Measurements from ENCODE around the gene PCSK6.
"Not testable (repeated sequence)": the region's sequence is repeated elsewhere in the genome, so short reads cannot be mapped to it uniquely, and the experiment has no call there.

Gene PCSK6

DNA sequence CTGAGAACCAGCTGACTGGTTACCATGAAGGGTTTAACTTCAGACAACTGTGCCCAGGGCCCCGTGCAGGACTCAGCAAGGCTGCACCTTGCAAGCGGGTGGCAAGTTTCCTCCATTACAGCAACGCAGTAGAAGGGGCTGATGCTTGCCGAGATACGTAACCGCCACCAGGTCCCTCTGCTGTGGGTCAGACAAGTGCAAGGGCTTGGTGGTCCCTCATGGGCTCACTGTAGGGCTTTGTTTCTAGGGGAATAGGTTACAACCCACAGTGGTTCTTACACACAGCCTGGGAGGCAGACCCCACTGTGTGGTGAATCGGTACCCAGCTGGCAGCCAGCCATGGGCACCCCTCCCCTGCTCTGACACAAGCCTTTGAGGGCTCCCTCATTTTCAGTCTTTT, 179.0 kb downstream of the PCSK6 start:
- no peak for DNase-seq (ENCODE audit: low read depth, low spot score)

DNA sequence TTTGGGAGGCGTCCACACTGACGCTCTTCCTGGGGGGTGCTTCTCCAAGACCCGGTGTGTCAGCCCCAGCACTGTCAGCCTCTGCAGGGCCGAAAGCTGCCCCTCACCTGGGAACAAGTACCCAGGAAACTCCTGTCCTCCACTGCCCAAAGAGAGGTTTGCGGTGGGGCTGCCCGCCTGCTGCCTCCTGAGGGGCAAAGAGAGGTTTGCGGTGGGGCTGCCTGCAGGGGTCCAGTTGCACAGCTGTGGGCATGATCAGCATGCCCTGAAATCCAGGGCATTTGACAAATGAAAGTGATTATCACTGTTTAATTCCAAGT, 179.4 kb downstream of the PCSK6 start:
- DNase-seq (ENCODE audit: low read depth, low spot score), result no peak

DNA sequence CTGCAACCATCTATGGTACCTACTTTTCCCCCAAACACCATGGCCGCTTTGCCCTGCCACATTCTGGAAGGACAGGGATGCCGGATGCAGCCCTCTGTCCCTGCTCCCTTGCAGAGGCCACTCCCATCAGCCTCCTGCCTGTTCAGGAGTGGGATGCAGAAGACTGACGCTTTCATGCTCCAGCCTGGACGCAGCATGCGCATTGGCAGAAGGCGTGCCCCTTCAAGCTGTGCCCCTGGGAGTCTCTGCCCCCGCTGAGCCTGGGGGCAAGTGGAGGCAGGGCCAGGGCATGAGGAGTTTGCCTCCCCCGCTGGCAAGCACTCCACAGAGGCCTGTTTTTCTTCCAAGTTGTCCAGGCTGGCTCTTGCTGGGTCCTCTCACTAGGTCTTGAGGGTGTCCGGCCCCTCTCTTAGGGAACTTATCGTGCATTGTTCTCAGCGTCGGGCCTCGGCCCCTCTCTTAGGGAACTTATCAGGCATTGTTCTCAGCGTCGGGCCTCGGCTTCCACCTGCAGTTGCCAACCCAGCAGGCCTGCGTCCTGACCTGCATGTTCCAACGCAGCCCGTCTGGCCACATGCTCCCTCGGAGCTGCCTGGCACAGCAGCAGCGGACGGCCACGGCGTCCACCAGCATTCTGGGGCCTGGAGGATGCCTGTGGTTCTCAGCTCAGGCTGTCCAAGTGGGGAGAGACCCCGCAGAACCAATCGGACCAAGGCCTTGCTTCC, 179.9 kb downstream of the PCSK6 start:
- DNase-seq (ENCODE audit: low read depth, low spot score), result no peak

DNA sequence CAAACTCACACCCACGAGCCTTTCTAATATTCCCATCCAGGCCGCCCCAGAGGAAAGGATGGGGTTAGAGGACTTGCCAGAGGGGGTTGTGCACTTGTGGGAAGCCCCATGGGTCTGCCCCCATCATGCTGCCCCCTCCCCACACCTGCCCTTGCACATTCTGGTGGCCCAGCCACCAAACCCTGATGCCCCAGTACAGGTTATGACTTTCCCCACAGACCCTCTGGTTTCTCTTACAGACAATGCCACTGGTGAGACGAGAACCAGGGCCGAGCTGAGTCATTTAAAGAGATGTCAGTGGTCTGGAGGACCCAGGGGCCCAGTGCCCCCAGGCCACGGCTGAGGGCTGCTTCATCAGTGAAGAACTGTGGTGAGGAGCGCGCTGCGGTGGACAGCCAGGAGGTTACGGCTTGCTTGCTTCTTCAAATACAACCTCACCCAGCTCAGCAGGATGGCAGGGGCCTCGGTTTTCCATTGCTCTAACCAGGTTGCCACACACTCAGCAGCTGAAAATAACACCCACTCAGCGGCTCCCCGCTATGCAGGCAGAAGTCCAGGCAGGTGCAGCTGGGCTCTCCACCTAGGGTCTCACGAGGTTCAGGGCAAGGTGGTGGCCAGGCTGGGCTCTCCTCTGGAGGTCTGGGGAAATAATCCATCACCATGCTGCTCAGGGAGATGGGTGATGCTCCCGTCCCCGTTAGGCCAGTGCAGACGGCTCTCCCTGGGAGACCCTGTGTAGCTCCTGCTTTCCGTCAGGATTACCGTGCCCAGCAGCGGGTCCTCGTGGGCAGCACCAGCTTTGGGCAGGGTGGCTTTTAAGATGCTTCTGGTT, 180.7 kb downstream of the PCSK6 start:
- DNase-seq (ENCODE audit: low read depth, low spot score), result no peak

DNA sequence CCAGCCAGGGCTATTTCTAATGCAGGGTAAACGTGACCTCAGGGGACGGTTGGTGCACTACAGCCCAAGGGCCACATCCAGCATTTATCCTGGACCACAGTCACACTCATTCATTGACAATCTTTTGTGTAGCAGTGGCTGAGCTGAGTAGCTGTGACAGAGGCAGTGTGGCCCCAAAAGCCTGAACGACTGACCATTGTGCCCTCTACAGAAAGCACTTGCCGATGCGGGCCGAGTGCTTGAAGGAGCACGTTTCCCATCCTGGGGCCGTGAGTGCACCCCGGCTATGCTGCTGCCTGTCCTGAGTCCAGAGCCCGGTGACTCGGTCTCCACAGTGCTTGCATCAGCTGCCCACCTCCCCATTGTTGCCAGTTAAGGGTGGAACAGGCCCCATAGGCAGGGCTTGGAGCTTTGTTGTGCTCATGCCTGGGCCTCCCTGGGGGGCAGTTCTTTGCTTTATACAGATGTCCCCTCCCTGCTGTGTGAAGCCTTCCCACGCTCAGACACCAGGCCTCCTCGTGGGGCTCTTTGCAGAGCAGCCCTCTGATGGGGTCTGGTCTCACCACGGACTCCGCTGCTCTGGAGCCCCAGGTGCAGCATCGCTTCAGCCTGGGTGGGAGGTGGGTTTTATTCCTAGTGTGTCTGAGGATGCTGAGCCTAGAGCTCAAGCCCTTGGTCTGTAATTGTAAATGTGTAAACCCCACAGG, 181.5 kb downstream of the PCSK6 start:
- DNase-seq (ENCODE audit: low read depth, low spot score), result no peak

DNA sequence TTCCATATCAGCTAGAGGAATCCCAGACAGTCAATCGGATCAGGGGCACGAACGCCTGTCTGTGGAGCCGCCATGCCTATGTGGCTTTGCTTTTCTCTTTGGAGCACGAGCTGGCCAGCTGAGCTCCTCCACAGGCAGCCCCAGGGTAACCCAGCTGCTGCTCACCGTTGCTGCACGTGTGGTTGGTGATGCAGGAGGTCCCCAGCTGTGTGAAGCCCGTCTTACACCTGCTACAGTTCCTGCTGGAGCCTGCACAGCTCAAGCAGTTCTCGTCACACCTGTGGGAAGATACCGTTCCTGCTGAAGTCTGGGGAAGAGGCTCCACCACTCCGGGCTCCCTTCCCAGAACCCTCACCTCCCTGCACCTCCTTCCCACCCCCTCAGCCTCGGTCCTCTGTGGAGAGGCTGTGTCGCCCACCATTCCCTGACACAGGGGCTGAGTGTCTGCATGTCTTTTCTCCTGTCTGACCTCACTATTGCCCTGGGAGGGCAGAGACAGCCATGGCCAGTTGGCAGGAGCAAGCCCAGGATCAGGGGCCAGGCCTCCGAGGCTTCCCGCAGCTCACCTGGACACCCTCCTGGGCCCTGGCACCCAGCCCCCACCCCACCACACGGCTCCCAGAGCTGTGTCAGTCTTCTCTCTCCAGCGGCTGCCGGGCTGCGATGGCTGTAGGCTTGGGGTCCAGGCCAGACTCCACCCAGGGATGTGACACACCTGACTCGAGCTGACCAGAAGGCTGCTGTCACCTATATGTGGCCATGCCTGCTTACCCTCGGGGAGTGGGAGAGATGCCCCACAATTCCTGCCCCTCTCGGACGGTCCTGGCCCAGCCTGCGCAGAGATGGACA, 182.2 kb downstream of the PCSK6 start:
- DNase-seq (ENCODE audit: low read depth, low spot score), result no peak

DNA sequence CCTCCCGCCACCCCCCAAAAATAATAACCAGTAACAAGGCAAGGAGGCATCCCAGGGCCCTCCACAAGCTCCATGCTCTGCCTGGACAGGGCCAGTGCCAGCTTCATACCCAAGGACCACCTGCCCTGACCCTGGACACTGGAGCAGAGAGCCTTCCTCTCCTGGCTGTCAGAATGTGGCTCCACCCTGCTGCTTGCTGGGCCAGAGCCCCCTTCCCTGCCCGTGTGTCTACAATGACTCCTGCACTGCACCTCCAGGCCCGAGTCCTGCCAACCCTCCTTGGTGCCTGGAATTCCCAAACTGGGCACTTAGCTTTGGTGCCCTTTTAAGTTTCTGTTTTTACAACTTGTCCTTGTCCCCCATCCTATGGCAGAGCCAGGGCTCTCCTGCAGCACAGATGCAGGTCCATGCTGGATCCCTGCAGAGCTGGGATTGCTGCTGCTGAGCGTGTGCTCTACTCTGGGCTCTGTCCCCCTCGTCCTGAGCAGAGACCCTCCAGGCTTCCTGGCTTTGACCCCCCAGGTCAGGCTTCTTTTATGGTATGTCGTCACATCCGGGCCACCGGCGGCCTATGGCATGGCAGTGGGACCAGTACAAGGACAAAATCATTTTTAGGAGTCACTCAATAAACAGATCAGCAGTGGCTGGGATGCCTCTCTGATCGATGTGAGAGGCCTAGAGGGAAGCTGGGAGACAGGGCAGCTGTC, 183.0 kb downstream of the PCSK6 start:
- no peak for DNase-seq (ENCODE audit: low read depth, low spot score)

DNA sequence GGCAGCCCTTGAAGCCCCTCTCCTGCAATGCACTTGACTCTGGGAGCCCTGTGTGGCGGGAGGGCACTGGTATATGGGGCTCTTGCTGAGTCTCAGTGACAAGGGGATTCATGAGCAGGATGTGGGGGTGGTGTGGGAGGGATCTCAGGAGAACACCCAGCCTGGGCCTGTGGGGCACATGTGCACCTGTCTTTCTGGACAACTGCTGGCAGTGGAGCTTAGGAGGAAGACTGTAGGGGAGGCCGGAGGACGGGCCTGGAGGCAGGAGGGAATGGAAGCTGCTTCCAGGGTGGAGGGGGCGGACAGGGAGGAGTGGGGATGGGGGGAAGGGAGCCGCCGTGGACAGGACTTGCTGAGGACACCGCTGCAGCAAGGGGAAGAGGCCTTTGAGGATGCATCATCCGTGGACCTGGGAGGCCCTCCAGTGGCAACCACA, 183.7 kb downstream of the PCSK6 start:
- DNase-seq (ENCODE audit: low read depth, low spot score), result no peak

DNA sequence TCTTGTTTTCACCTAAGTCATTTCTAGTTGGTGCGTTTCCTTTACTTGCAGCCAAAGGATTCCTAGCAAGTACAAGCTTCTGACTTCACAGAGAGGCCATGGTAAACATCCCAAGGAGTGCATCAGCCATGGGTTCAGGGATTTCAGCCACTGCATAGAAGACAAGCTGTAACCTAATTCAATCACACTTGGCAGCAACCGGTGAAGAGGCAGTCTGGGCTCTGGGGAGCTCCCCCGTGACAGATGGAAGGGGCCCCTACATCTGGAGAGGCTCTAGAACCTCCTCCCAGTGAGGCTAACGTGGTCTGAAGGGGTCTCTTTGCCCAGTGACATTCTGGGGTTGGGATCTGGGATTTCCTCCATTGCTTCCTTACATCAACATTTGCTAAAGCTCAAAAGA, 186.1 kb downstream of the PCSK6 start:
- no peak for DNase-seq (ENCODE audit: low read depth, low spot score)

DNA sequence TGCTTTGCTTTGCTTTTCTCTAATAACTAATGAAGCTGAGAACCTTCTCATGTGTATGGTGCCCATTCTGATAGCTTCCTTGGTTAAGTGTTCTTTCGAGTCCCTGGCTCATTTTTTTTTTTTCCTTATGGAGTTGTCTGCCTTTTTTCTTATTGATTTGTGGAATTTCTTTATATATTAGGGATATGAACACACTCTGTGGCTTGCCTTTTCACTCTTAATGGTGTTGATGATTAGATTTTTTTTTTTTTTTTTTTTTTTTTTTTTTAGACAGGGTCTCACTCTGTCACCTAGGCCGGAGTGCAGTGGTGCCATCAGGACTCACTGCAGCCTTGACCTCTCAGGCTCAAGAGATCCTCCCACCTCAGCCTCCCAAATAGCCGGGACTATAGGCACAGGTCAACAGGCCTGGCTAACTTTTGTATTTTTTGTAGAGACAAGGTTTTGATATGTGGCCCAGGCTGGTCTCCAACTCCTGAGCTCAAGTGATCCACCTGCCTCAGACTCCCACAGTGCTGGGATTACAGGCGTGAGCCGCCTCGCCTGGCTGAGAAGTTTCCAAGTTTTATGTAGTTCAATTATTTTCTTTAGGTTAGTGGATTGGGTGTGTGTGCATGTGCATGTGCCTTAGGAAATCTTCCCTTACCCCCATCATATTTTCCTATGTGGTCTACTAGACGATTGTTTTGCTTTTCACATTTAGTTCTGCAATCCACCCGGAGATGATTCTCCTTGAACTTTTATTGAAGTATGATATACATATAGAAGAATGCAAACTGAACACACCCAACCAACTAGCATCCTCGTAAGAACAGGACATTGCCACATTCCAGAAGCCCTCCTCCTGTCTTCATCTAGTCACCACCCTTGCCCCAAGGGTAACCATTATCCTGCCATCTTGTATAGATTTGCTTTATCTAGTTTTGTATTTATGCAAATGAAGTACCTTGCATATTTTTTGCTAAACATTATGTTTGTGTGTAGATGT, 192.8 kb downstream of the PCSK6 start:
- no peak for DNase-seq (ENCODE audit: low read depth, low spot score)

DNA sequence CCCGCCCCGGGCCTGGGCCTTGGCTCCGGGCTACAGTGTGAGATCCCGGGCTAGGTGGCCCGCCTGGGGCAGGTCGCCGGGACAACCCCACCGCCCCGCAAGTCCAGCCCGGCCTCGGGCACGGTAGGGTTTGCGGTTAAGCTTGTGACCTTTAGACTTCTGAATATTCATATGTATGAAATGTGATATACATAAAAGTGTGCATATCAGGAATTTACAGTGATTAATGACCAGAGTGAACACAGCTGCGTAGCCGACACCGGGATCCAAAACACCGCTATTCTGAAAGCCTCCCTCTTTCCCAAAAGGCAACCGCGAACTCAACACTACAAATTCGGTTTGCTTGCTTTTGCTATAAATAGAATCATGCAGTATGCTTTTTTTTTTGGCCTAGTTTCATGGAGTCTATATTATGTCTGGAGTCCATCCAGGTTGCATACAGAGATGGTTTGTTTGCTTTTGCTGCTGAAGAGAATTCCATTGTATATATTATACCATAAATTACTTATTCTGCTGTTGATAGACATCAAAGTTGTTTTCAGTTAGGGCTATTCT, 193.8 kb downstream of the PCSK6 start:
- DNase-seq (ENCODE audit: low read depth, low spot score), result no peak

DNA sequence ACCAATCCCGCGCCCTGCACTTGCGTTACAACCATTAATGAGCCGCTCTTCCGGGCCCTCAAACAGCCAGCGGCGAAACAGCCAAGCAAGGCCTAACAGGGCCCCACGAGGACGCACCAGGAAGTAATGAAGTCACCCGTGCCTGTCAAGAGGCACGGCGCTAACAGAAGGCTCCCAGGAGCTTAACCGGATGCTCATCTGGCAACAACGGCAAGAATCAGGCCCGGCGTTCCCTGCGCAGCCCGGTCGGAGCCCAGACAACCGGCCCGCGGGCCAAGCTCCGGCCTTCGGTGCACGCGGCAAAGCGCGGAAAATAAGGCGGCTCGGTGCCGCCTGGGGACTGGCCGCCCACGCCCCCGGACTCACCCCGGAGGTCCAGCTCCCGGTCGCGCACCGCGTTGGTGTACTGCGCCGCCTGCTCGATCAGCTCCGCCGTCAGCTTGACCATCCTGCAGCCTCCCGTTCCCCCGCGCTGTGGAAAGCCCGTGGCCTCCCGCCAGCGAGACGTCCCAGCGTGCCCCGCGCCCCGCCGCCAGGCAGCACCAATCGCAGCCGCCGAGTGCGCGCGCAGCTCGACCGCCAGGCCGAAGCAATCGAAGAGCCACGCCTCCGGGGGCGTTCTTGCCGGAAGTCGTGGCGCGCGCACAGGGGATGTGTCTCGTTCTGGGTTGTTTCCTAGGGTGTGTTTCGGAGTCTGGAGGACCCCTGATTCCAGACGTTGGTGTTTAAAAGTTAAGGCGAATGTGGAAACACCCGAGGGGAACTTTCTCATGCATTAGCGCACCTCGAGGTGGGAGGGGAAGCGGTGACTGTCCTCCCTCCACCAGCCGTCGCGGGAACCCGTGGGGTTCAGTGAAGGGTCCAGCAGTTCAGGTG, 194.5 kb downstream of the PCSK6 start, which contains the start of gene SNRPA1:
Gene SNRPA1, minus strand, starts transcription at position 518 of the 876 bp plus-strand sequence. Its CDS starts 70 bp downstream, at position 448.
- peak; percentile 99 for DNase-seq (ENCODE audit: low read depth, low spot score)

DNA sequence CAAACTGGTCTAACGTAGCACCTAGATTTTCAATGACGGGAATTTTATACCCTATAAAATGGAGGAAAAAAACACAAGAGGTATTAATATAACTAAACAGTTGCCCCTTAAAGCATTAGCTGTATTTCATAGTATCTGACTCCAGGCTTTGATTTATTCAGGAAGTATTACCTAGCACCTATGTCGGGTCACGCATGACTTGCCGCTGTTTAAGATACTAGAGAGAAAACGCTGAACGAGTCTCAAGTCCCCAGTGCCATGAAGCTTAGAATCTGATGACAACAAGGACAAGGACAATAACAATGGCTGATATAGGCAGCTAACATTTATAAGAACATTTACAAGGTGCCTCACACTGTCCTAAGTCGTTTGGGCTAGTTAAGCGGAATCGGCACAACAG, 196.4 kb downstream of the PCSK6 start:
- no peak for DNase-seq (ENCODE audit: low read depth, low spot score)

DNA sequence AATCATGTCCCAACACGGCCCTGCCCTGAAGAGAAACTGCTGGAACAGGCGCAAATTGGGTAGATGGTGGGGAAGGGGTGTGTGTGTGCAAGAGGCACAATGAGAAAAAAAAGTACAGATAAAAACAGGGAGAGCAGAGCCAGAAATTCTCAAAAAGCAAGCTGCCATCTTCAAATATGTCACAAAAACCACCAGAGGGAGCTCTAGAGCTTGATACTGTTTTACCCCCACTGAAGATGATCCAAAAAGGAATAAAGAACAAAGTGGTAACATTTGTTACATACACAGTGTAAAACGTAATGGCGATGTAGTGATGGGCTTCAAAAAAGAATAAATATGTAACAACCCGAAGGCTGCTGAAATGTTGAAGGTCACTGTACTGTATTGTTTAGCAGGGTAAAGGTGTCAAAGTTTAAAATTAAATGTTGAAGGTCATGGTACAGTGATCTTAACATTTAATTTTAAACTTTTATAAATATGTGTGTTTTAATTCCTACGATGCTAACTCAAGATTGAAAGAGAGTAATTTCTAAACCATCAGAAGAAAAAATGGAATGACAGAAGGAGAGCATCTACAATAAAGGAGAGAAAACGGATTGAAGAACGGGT, 200.5 kb downstream of the PCSK6 start:
- DNase-seq (ENCODE audit: low read depth, low spot score), result peak; percentile 38

DNA sequence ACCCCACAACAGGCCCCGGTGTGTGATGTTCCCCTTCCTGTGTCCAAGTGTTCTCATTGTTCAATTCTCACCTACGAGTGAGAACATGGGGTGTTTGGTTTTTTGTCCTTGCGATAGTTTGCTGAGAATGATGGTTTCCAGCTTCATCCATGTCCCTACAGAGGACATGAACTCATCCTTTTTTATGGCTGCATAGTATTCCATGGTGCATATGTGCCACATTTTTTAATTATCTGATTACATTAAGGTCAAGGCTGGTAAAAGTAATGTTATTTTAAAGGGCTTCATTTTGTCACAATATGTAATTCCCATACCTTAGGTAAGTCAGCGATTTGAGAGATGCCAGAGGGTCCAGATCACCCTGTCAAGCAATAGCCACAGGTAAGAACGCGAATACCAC, 202.2 kb downstream of the PCSK6 start:
- DNase-seq (ENCODE audit: low read depth, low spot score), result not testable (repeated sequence)

DNA sequence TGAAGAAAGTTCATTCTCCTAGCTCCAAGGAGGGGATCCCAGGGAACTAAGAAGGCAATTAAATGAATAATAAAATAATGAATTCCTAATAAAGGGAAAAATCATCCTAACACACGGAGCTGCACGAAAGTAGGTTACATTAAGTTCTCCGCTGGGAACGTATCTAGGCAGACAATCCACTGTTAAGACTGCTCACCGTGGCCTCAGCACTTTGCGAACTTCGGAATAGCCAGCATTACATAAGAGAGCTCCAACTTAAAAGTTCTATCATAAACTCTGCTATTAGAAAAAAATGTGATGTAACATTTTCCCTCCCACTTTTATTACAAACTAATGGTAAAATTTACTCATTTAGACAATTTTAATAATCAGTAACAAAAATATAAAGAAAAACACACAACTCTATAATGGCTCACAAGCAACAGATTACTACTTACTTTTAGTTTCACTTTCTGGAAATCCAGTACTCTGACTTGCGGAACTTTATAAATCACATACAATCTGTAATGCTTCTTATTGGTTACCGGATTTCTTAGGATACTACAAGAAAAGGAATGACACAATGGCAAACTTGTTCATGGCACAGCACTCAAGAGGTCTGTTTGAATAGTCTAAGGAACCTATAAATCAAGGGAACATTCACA, 202.9 kb downstream of the PCSK6 start:
- no peak for DNase-seq (ENCODE audit: low read depth, low spot score)

DNA sequence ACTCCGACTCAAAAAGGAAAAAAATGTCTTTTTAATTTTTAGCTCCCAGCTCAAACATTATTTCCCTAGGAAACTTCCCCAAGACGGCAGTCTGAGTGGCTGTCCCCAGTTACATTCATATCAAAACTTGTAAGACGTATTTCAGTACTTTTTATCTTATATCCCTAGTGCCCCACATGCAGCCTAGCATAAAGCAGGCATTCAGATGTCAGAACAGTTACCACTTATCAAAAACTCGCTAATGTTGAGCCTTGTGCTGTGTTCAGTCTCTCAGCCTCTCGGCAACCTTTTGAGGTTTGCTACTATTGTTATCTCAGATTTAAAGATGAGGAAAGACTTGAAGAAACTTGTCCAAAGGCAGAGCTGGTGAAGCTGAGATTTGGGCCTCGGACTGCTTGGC, 205.6 kb downstream of the PCSK6 start:
- DNase-seq (ENCODE audit: low read depth, low spot score), result no peak
